Fibroblast of the aortic adventitia (primary cell): ENCODE measurements around the gene LSM14A. TPM values are rescaled to one million over a fixed set of nuclear protein-coding genes. Genes with fewer than 3 reads are reported as not detected.

Source experiments
- DNase-seq: peaks from one replicate; pipeline ENCODE4 v3.0.0-alpha.2; 2010; ENCODE audit warnings: low read depth
- H3K4me3 ChIP-seq: 2 replicates; pipeline ENCODE4 v1.5.1; 2011; ENCODE audit warnings: low read depth, mild to moderate bottlenecking, control low read depth, low read length, moderate library complexity
- CTCF ChIP-seq: IDR thresholded peaks from 2 replicates; pipeline ENCODE4 v1.5.1; 2011; ENCODE audit warnings: mild to moderate bottlenecking, low read length, control low read depth, inconsistent platforms; ENCODE audit not compliant: insufficient read depth
- total RNA-seq: library from RNA; depleted of rRNA; stranded (reverse); fragments of >200 nt; gene quantifications from 2 replicates; pipeline ENCODE4 v1.2.3, GENCODE V29; 2012; ENCODE audit warnings: low replicate concordance

Gene LSM14A
- total RNA-seq, 1 donor, result 55.5 TPM

- no peak for TF ChIP-seq CTCF
- H3K4me3 ChIP-seq, result no peak overlapping the region
- no peak for DNase-seq
Measured at GRCh38 chr19:34224996-34225658, 52.8 kb downstream of the LSM14A start.

DNA sequence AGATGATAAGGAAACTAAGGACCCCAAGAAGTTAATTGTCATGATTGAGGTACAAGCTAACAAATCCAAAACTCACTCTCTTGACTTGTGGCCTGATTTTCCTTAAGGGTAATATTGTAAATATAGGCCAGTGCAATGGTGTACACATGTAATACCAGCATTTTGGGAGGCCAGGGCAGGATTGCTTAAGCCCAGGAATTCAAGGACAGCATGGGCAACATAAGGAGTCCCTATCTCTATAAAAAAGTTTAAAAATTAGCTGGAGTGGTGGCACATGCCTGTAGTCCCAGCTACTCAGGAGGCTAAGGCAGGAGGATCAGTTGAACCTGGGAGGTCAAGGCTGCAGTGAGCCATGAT is 53.3 kb downstream of the LSM14A start:
- DNase-seq, result no peak
- TF ChIP-seq CTCF, result no peak
- H3K4me3 ChIP-seq, result no peak overlapping the region

DNA sequence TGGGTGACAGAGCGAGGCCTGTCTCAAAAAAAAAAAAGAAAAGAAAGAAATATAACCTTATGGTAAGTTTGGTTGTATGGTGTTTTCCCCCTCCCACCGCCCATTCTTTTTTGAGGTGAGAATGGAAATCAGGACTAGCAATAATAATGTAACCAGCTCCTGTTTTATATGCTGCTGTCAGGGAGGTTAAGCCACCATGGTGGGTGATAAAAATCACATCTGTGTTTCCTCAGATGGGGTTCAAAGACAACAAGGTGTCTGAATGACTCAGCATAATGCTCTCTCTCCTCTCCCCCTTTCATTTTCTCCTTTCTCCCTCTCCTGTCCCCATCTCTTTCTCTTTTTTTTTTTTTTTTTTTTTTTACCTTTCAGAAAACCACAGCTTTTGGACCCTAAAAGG is 53.7 kb downstream of the LSM14A start:
- no peak overlapping the region for H3K4me3 ChIP-seq
- no peak for TF ChIP-seq CTCF
- no peak for DNase-seq

DNA sequence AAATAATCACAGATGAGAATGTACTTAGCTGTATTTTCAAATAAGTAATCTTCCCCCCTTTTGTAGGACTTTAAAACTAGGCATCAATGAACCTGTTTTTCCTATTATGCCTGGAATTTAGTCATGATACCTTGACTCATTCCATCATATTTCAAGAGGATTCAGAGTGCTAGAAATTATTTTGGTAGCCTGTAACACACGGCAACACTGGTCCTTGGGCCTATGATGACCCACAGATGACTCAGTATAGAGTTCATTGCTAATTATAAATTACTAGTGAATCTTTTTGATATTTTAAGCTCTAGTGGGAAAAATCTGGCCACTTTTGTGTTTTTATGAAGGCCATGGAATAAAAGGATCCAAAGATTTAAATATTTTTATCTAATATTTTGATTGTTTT is 56.0 kb downstream of the LSM14A start:
- no peak for DNase-seq
- no peak for TF ChIP-seq CTCF
- H3K4me3 ChIP-seq, result no peak overlapping the region

DNA sequence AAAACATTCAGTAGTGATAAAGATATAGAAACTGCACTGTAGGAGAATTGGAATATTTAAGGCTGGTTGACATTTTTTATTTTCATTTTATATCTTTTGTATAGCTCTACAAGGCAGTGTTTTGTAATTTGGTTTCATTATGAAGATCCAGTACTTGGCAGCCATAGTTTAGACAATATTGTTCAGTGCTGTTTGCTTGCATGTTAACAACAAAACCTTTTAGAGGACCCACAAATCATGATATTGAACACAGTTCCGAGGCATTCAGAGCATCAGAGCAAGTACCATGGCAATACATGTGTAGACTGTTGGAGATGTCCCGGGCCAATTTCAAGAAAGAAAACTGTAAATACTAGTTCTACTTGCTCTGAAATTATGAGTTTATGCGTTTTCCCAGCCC is 56.5 kb downstream of the LSM14A start:
- DNase-seq, result no peak
- no peak overlapping the region for H3K4me3 ChIP-seq
- no peak for TF ChIP-seq CTCF

- H3K4me3 ChIP-seq, result no peak overlapping the region
- TF ChIP-seq CTCF, result no peak
- no peak for DNase-seq
Measured at GRCh38 chr19:34229721-34230120, 57.4 kb downstream of the LSM14A start.

- no peak for DNase-seq
- no peak overlapping the region for H3K4me3 ChIP-seq
- no peak for TF ChIP-seq CTCF
Measured at GRCh38 chr19:34230820-34231219, 58.5 kb downstream of the LSM14A start.
